ENCODE measurements around the gene TSPAN32.

TSPAN32 gene

DNA sequence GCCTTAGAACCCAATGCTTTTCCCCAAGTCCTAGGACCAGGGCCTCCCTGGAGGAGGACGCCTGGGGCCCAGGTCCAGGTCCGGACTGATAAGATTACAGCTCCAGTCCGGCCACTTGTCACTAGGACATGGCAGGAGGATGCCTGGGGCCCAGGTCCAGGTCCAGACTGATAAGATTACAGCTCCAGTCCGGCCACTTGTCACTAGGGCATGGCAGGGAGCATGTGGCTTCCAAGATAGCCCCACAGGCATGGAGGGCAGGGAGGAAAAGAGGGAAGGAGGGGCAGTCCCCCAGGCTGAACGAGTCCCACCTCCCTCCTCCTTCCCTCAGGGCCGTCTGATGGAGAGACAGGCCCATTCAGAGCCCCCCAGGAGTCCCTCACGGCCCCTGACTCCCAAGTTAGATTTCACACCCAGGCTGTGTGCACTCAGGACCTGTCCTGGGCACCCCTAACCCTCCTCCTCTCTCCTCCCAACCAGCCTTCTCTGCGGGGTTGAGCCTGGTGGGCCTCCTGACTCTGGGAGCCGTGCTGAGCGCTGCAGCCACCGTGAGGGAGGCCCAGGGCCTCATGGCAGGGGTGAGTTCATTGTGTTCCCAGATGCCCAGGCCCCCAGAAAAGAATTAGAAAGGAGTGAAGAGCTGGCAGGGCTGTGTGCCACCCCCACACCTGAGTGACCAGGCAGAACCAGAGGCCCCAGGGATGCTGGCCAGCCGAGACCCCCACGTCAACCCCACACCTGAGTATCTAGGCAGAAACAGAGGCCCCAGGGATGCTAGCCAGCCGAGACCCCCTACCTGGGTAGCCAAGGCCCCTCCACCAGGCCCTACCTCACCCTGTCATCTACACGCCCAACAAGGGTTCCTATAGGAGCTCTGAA is 2.1 kb downstream of the TSPAN32 start:
- no peak for DNase-seq (ENCODE audit: low read depth in 2 of 2)

DNA sequence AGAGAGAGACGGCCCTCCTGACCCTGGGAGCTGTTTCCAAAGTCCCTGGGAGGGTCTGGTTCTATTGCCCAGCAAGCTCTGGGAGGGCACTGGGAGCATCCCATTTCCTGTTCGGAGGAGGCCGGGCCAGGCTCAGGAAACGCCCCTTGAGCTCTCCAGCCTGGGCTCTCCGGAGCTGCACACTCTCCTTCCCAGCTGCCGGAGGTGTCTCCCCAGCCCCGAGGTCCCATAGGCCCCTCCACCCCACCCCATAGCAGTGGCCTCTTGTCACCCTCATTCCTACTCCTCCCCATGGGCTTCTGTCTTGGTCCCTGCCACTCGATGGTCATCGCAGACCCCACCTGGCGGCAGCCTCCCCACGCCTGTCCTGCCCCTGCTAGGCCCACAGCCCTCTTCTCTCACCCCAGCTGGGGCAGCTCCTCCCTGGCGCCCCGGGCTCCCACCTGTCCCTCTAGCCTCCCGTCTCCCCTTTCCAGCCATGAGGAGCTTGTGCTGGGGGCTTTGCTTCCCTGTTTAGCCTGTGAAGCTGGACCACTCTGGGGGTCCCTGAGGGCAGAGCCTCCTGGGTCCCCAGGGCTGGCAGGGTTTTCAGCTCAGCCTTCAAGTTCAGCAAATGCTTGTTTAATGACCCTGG is 2.8 kb downstream of the TSPAN32 start:
- DNase-seq (ENCODE audit: low read depth in 2 of 2), result no peak

DNA sequence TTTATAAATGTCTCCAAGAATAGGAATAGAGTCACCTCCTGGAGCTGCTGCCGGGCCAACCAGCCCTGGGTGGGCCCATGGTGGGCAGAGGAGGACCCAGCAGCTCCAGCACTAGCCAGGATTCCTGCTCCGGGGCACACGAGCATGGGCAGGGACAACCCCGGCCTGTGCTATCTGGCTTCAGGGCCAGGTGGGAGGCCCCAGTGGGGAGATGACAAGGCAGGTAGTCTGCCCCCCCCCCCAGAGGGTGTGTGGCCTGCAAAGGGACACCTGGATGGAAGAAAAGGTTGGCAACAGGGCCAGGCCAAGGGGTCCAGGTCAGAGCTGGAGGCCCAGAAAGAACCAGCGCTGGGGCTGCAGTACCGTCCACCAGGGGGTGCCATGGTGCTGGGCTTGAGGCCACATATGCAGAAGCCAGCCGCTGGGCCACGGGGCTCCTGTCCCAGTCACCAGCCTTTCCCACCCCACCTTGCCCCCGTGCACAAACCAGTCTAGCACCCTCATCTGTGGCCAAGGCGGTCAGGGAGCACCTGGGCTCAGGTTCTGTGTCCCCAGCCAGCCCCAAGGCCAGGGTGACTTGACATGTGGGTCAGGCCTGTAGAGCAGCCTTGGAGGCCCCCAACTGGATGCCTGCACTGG is 3.4 kb downstream of the TSPAN32 start:
- peak; percentile 34 to 40 for DNase-seq (ENCODE audit: low read depth in 2 of 2)

DNA sequence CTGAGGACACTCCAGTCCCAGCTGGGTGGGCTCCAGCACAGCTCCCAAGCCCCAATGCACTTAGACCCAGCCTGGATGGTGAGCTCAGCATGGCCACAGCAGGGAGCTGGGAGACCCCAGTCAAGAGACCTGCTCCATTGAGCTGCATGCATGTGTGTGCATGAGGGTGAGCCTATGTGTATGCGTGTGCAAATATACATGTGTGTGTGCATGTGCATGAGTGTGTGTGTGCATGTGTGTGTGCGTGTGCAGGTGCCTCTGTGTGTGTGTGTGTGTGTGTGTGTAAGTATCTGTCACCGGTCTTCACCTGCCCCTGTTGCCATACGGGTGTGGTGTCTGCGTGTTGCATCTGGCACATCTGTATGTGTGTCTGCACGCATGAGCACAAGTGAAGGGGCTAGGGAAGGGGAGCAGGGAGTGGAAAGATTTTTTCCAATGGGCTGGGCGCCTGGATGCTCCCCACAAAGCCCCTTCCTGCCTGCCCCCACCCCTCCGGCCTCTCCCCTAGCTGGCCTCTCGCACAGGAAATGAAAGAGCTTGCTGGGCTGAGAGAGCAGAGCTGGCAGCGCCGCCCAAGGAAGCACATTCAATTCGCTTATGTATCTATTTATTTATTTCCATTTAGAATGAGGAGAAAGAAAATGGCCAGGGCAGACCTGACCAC is 4.1 kb downstream of the TSPAN32 start:
- DNase-seq (ENCODE audit: low read depth in 2 of 2), result peak in 1 of 2 experiments; percentile 38

DNA sequence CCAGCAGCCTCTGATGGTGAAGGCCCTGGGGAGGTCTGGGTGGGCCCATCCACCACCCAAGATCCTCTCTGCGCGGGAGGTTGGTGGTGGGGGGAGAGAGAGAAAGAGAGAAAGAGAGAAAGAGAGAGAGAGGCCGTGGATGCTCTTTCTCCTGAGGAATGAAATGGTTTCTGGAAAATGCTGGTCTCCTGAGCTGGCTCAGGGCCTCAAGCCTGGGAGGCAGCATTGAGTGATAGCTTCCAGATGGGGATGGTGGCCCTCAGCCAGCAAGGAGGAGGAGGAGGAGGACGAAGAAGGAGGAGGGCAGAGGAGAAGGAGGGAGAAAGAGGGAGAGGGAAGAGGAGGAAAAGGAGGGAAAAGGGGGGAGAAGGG is 4.6 kb downstream of the TSPAN32 start:
- peak; percentile 93 to 95 for DNase-seq (ENCODE audit: low read depth in 2 of 2)

DNA sequence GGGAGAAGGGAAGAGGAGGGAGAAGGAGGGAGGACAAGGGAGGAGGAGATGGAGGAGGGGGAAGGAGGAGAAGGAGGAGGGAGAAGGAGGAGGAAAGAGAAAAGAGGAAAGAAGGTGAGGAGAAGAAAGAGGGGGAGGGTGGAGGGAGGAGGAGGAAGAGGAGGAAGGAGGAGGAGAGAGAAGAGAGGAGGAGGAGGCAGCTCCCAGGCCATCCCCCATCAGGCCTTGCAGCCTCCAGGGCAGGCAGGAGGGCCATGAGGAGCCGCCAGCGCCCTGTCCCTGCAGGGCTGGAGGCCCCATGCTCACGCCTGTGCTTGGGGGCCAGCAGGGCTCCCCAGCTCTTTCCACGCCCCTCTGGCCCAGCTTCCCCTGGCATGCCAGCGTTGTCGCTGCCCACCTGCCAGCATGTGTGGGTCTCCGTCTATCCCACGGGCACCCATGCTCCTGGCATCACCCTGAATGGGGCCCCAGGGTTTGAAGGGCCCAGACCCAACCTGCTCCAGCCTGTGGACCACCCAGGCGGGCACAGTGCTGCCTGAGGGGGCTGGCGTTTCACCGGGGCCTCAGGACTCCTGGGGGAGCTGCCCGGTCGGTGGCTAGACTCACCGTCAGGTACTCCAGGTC is 5.2 kb downstream of the TSPAN32 start:
- DNase-seq (ENCODE audit: low read depth in 2 of 2), result no peak

DNA sequence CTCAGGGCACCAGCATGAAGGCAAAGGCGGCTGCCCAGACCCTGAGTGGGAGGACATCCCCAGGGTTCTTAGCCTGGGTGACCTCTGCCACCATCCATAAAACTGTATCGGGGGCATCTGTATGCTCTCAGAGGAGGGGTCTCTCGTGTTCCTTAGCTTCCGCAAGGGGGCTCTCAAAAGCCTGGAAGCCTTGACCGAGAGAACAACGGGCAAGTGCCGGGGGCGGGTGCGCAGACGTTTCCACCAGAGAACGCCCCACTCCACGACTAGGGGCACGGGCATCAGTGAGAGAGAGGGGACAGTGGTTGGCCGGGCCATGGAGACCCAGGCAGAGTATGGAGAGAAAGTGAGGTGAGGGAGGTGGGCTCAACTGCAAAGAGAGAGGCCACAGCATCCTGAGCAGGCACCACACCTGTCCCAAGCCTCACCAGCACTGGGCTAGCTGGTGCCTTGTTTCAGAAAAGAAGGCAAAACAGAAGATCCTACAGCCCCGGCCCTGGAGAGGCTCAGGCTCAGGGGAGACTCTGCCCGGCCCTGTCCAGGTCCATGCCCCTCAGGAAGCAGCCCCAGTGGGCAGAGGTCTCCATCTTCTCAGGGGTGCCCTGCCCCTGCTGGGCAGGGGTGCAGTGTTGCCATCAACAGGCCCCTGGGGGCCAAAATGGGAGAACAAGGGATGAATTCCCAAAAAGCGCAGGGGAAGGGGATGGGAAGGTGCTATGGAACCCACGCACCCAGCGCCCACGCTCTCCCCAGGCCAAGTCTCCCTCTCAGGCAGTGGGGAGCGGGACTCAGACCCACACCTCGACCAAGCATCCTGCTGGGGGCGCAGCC is 5.9 kb downstream of the TSPAN32 start:
- no peak for DNase-seq (ENCODE audit: low read depth in 2 of 2)

DNA sequence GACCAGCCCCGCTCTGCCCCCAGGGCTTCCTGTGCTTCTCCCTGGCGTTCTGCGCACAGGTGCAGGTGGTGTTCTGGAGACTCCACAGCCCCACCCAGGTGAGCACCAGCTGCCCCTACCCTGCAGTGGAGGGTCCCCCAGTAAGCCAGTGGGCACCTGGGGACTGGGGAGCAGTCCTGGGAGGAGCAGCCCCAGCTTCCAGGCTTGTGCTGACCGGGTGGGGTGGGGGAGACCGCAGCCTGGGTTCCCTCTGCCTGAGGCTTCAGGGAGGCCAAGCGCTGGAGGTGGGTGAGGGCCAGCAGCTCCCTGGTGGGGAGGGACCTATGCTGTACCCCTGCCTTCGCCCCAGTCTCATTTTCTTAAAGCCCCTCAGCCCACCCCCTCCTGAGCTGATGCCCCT is 6.9 kb downstream of the TSPAN32 start:
- DNase-seq (ENCODE audit: low read depth in 2 of 2), result no peak

DNA sequence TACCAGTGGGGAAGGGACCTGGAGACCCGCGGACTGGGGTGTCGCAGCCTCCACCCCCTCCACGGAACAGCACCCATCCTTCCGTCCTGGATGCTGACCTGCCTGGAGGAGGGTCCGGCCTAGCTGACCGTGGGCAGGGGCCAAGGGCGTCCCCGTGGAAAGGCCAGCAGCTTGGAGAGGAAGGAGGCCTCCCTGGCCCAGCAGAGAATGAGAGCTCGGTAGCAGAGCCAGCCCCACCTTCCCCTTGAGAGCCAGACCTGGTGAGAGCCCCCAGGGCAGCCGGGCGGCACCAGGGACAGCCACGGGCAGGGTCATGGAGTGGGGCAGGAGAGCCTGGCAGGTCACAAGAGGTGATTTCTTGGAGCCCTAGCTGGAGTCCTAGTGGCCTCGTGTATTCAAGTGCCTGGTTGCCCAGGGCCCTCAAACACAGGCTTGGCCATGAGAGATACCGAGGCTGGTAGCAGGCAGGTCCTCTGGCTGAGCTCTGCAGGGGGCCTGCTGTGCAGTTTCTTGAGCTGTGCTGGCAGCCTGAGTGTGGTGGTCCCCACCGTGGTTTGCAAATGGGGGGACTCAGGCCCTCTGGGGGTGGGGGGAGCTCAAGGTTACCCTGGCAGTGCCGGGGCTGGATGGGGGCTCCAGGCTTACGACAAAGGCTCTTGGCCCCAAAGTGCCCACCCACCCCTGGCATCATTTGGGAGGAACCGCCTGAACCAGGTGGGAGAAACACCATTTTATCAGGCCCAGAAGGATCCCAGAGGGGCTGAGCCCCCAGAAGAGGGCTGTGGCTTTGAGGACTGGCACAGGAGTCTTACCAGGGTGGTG is 7.6 kb downstream of the TSPAN32 start:
- no peak for DNase-seq (ENCODE audit: low read depth in 2 of 2)

DNA sequence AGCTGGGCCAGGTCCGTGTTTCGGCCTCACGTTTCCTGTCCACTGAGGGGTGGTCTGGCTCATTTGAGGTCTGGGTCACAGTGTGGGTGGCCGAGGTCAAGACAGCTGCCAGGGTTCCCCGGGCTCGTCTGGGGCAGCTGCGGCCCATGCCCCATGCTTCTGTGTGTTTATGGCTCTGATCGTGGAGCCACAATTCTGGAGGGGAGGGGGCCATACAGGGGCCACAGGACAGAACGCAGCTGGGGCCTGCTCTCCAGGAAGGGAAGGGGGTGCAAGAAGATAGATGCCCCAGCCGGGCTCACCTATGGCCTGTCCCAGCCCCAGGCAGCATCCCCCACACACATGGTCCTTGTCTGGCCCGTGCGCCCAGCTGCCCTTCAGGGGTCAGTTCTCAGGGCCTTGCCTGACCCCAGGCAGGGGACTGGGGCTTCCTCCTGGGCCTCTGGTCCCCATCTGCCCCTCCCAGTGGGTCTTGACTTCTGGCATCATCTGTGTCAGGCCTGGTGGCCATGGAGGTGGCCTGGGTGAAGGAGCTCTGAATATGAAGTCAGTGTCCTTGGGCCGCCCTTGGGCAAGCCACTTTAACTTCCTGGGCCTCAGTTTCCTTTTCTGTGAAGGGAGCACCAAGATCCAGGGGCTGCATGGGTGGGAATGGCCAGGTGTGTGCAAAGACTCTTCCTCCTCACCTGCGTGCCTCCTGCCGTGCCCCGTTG is 8.4 kb downstream of the TSPAN32 start:
- no peak for DNase-seq (ENCODE audit: low read depth in 2 of 2)

DNA sequence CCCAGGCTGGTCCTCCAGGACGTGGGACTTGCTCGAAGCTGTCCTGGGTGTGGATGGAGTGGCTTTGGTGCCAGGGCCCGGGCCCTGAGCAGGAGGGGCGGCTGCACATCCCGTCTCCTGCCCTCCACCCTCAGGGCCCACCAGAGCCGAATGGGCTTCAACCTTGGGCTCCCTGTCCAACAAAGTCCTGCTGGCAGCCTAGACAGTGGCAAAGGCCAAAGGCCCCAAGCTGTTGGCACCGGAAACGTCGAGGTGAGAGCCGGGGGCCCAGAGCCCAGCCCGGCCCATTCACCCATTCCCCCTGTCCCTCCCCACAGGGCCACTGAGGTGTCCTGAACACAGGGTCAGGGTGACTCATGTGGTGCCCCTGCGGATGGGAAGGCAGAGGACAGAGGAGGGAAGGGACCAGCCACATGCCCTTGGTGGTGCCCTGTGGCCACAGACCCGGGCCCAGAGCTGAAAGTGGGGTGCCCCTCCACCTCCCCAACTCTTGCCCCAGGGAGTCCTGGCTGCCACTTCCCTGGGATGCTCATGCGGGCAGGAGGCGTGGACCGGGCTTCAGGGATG is 9.1 kb downstream of the TSPAN32 start:
- no peak for DNase-seq (ENCODE audit: low read depth in 2 of 2)

DNA sequence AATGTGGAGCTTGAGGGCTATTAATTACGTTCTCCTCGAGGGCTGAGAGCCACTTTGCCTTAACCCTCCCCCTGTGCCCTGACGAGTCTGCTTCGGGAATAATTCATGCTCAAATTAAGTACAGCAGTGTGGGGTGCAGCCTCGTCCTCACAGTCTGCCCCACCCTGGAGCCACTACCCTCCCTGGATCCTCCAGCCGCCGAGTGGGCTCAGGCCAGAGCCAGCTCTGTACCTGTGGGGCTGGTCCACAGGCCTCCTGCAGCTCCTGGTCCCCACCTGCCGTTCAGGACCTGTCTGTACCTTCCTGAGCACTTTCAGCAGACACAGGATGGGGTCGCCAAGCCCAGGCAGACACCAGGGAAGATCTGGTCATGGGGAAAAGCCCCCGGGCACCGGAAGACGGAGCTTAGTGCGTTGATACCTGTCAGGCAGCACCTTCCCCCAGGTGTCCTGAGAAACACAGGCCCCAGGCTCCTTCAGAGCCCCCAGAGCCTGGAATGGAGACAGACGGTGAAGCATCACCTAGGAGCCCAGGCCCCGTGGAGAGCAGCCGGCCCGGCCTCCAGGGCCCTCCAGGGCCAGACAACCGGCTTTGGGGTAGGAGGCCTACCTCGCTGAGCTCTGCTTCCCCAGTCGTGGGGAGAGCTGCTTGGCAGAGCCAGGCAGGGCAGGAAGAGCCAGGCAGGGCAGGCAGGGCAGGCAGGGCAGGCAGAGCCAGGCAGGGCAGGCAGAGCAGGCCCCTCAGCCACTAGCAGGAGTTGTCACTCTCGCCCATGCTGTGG is 9.7 kb downstream of the TSPAN32 start:
- no peak for DNase-seq (ENCODE audit: low read depth in 2 of 2)

DNA sequence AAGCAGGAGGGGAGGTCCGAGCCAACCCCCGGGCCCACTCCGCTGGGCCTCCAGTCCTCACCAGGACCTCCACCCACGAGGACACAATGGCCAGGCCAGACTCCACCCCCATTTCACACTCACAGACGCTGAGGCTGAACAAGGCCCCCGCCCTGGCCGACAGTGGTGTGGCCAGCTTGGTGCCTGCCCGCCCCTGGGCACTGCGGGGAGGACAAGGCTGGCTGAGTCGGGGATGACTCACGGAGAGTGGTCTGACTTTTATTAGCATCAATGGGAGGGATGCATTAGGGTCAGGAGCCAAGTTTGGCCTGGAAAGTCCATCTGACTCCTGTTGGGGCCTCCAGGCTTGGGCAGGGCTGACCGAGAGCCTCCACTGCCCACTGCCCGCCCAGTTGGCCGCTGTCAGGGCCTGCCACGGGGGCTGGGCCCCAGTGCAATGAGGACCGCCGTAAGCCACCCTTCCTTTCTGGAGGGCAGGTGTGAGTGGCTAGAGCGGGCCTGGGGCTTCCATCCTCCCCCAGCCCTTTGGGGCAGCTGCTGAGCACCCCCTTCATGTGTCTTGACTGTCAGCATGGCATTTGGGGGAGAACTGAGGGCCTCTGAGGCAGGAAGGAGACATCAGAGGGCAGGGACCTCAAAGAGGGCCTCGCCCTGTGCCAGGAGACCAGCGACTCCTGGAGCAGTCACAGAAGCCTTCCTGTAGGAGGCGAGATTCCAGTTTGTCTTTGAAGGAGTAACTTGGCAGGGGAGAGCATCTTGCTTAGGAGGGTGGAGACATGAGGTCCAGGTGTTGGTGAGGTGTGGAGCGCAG is 10.6 kb downstream of the TSPAN32 start:
- DNase-seq (ENCODE audit: low read depth in 2 of 2), result no peak

DNA sequence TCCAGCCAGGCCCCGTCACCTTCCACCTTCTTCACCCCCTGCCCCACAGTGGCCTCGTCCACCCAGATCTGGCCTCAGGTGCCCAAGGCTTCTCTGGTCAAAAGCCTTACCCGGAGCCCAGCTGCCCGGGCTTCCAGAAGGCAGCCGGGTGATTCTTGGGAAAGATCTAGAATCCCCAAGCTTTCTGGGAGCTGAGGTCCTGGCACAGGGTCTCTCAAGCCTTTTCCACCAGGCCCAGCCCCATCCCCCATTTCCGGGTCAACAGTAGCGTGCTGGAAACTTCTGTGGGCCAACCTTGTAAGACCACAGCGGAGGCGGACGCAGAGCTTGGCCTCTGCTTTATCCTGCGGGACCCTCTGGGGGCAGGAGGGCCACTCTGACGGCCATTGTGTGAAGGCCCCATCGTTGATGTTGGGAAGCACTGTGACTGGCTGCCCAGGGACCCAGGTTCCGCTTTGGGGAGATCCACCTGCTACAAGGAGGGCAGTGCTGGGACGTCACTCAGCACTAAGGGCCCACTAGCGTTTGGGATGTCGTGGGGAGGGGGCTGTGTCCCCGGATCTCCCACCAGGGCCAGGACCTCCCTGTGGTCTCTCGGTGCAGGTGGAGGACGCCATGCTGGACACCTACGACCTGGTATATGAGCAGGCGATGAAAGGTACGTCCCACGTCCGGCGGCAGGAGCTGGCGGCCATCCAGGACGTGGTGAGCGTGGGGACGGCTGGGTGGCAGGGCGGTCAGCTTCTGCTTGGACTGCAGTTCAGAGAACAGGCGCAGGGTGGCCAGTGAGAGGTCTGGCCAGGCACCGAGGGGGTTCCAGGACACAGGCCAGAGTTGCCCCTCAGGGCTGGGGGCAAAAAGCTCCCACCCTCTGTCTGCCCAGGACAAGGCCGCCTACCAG is 11.5 kb downstream of the TSPAN32 start:
- no peak for DNase-seq (ENCODE audit: low read depth in 2 of 2)

DNA sequence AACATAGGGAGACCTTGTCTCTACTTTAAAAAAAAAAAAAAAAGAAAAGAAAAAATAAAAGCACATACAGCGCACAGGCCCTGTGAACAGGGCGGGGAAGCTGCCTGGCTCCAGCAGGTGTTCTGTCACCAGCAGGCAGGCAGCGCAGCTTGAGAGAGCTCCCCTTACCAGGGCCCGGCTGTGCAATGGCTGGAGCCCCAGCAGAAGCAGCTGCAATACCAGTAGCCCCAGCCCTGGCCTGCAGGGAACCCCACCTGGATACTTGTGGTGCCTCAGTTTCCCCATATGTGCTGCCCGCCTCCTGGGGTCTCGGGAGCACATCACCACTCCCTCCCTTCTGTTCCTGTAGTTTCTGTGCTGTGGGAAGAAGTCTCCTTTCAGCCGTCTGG is 12.3 kb downstream of the TSPAN32 start:
- no peak for DNase-seq (ENCODE audit: low read depth in 2 of 2)
